ENCODE results near the gene SFRP5. TPM values are rescaled to one million over a fixed set of nuclear protein-coding genes. Genes with fewer than 3 reads are reported as not detected.

Gene SFRP5
- total RNA-seq, 1 experiment from 2014 or later, result not detected

- no peak for TF ChIP-seq CTCF (IDR thresholded peaks at IDR 0.05 in 2 of 3, conservative IDR thresholded peaks at IDR 0.05 in 1 of 3; ENCODE audit: borderline replicate concordance in 1 of 3, insufficient read depth in 1 of 3, low read depth in 2 of 3, low read length in 2 of 3)
- TF ChIP-seq FOSL1 (IDR thresholded peaks at IDR 0.05; ENCODE audit: low read depth), result no peak
- TF ChIP-seq POLR2AphosphoS5 (IDR thresholded peaks at IDR 0.05; ENCODE audit: low read depth, low read length), result no peak
- TF ChIP-seq ZFX (IDR thresholded peaks at IDR 0.05), result no peak
- no peak for TF ChIP-seq SRF (IDR thresholded peaks at IDR 0.05; ENCODE audit: low read depth)
Observed at GRCh38 chr10:97796651-97797050, 24.9 kb upstream of the SFRP5 start (continued).

- Histone ChIP-seq H3K4me1 (ENCODE audit: control insufficient read depth in 1 of 2, insufficient read depth in 2 of 2, low read length in 2 of 2) (peaks cover 0 to 7% of the 10 kb centered on the region in 2 experiments; a peak in 2 of 4 replicates), H2AFZ (ENCODE audit: low read depth, low read length, poor library complexity, severe bottlenecking) (no peak overlapping the region), H3K9me2 (ENCODE audit: insufficient read depth) (no peaks in the 10 kb centered on the region), H3K27me3 (ENCODE audit: insufficient read depth, low read length) (no peaks in the 10 kb centered on the region), H3K4me3 (replicated peaks in 1 of 2; ENCODE audit: low read depth in 1 of 2, low read length in 2 of 2) (no peak overlapping the region), H3K4me2 (ENCODE audit: low read length) (no peak overlapping the region), H3K79me2 (ENCODE audit: insufficient read depth, low read length) (no peaks in the 10 kb centered on the region), H3K27ac (ENCODE audit: low read depth, low read length) (no peak overlapping the region), H3K9me3 (ENCODE audit: control insufficient read depth in 1 of 2, insufficient read depth in 1 of 2, low read depth in 1 of 2, low read length in 2 of 2) (no peaks in the 10 kb centered on the region; a peak in 1 of 4 replicates), H4K20me1 (ENCODE audit: insufficient read depth) (no peaks in the 10 kb centered on the region), H3K9ac (ENCODE audit: low read length) (no peak overlapping the region), H3K36me3 (ENCODE audit: control insufficient read depth in 1 of 2, insufficient read depth in 2 of 2, low read length in 2 of 2) (no peaks in the 10 kb centered on the region)
- TF ChIP-seq RAD21 (IDR thresholded peaks at IDR 0.05; ENCODE audit: low read depth) (0 out of 2 replicates have a peak, but pooled peaks have one; percentile 15), CTCF (IDR thresholded peaks at IDR 0.05 in 2 of 3, conservative IDR thresholded peaks at IDR 0.05 in 1 of 3; ENCODE audit: borderline replicate concordance in 1 of 3, insufficient read depth in 1 of 3, low read depth in 2 of 3, low read length in 2 of 3) (peak in 2 of 3 experiments; percentile 30 to 32; a peak in 2 of 6 replicates), SIN3A (IDR thresholded peaks at IDR 0.05; ENCODE audit: low read depth) (no peak)
- DNase-seq (ENCODE audit: low read depth, low spot score), result no peak
- no TSS peak for BruUV-seq (replicated peaks)
- intact Hi-C loops (cut with micrococcal nuclease), result no loop called here
- ChIA-PET POLR2A (no interaction called here), CTCF (interaction anchor here (1.0 to 8.2 kb wide), 2 partner anchors 73 to 245 kb away, joined by 3 to 51 read pairs; no protein-coding TSS in a partner anchor), RAD21 (ENCODE audit: low non-redundant PET in 1 of 2, low total read pairs in 2 of 2, uncharacterized antibody in 2 of 2, unreplicated experiment in 2 of 2) (interaction anchor here (0.6 to 1.3 kb wide), 2 partner anchors 73 to 91 kb away, joined by 3 to 4 read pairs; no protein-coding TSS in a partner anchor)
- ATAC-seq, result peak; percentile 39; the same call in 1 of the 2 replicates
Observed at GRCh38 chr10:97795886-97796285, 24.1 kb upstream of the SFRP5 start.

All from HCT116 (cell line).